T47D (cell line): ENCODE results near the gene PRKCA.

ENCODE experiments used
- DNase-seq, 2 experiments: peaks; one replicate each; pipeline versions ENCODE4 v3.0.0 to v3.0.0-alpha.2; 2011 to 2012; ENCODE audit warnings: low read depth in 1 of 2, low spot score in 1 of 2
- JUND ChIP-seq: IDR thresholded peaks from 2 replicates; pipeline ENCODE4 v1.6.1; 2012; ENCODE audit warnings: low read depth
- in situ Hi-C: cut with HindIII; loops from 2 replicates; pipeline ENCODE4 v1.10.0; 2016; ENCODE audit warnings: low sequenced_read_pairs, low pct_unique_long_range_greater_than_20kb

Gene PRKCA

DNA sequence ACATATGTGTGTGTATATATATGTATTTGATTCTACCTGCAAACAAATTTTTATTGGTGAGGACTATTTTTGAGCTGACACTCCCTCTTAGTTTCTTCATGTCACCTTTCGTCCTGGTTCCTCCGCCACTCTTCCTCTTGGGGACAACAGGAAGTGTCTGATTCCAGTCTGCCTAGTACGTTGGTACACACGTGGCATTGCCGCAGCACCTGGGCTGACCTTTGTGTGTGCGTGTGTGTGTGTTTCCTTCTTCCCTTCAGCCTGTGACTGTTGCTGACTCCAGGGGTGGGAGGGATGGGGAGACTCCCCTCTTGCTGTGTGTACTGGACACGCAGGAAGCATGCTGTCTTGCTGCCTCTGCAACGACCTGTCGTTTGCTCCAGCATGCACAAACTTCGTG, 503.2 kb downstream of the PRKCA start:
- no peak for TF ChIP-seq JUND
- no peak for DNase-seq
- in situ Hi-C loops = no loop called here

DNA sequence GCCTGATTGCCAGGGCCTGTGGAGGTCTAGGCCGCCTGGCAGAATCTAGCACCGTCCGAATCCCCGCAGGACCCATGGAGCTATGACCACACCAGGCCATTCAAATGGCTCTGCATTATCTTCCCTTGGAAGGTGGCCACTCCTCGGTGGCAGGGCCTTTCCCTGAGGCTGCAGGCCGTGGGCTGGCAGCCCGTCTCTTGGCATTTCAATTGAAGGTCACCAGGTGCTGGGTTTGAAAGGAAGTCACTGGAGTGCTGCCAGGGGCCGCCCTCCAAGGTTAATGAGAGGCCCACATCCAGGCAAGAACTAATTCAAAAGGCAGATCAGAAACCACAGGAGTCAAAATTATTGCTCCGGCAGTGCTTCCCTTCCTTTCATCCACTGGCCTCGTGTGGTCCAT, 504.8 kb downstream of the PRKCA start:
- in situ Hi-C loops = no loop called here
- TF ChIP-seq JUND = no peak
- no peak for DNase-seq

DNA sequence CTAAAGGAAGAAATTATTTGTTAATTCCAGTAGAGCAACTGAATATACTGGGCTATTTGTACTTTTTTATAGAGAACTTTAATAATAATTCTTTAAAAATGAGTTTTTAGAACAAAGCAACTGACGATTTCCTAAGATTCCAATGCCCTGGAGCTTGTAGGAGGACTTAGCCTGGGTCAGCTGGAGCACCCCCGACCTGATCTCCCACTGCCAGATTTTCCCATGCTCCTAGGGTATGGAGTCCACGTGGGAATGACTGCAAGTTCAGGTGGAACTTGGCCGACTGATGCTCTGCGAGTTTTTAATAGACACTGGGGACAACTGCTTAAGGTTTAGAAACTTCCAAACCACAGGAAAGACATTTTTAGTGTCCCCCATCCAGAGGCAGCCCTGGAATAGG, 507.0 kb downstream of the PRKCA start:
- DNase-seq = no peak
- in situ Hi-C loops = no loop called here
- TF ChIP-seq JUND = no peak

DNA sequence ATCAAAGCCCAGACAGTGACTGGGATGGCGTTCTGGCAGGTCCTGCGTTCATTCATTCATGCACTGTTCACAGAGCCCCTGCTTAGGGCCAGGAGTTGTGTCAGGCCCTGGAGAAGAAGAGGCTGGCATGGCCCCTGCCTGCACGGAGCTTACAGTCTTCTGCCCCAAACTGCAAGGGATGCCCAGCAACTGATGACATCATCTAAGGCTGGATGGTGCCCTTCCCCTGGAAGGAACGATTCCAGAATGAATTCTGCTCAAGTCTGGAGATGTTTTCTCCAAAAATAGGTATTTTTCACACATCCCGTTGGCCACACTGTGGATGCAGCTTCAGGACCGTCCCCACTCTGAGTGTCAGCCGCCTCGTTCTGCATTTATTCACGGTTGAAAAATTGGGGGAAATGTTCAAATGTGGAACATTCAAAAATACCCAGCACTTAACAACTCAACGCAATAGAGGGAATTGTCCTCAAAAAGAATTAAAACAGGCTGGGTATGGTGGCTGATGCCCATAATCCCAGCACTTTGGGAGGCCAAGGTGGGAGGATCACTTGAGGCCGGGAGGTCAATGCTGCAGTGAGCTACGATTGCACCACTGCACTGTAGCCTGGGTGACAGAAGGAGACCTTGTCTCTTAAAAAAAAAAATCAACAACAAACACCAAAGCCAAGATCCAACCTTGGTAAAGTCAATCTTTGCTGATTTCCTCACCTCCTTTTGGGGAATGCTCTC, 508.7 kb downstream of the PRKCA start:
- in situ Hi-C loops = no loop called here
- DNase-seq = no peak
- TF ChIP-seq JUND = no peak

DNA sequence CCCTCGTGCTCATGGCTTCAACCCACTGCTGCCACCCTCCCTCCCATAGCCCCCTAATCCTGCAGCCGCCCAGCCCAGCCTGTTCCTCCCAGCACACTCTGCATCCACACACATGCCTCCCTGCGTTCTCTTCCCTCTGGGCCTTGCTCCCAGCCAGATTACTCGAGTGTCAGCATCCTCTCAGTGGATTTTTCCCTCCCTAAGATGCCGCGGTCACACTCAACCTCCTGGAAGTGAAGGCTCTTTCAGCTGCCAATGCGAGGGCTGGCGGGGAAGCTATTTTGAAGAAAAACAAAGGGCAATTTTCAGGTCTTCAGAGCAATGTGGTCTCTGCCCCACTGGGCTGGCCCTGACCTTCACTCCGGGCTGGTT, 509.3 kb downstream of the PRKCA start:
- in situ Hi-C loops = no loop called here

DNA sequence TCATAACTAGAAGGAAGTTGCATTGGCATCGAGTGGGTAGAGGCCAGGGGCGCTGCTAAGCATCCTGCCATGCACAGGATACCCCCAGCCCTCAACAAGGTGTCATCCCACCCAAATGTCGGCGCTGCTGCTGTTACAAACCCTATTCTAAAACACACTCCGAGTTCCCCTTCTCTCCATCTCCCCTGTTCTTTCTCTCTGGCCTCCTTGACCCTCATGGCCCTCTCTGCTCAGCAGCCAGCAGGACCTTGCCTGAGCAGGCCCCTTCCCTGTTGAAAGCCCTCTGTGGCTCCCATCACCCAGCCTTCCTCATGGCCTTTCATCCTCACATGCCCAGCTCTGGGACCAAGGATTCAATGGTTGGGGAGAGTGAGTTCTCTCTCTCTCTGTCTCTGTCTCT, 510.2 kb downstream of the PRKCA start:
- in situ Hi-C loops = no loop called here
- DNase-seq = no peak
- TF ChIP-seq JUND = no peak

More for the DNA sequence above, 509.3 kb downstream of the PRKCA start:
- DNase-seq = no peak
- TF ChIP-seq JUND = no peak

DNA sequence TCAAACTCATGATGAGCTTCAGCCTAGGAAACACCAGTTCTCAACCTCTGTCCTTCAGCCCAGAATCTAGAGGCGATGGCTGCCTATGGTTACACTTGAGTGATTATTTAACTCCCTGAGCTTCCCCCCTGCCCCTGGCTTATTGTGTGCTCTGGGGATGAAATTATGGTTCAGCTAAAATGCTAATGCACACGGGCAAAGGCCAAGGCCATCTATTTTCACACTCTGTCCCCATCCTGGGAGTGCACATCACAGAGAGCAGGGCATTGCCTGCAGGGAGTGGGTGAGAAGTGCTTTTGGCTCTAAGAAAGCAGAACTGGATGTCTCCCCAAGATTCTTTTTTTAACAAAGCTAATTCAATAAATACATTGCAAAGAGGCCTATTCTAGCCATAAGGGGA, 510.9 kb downstream of the PRKCA start:
- DNase-seq = no peak
- no peak for TF ChIP-seq JUND
- in situ Hi-C loops = no loop called here

DNA sequence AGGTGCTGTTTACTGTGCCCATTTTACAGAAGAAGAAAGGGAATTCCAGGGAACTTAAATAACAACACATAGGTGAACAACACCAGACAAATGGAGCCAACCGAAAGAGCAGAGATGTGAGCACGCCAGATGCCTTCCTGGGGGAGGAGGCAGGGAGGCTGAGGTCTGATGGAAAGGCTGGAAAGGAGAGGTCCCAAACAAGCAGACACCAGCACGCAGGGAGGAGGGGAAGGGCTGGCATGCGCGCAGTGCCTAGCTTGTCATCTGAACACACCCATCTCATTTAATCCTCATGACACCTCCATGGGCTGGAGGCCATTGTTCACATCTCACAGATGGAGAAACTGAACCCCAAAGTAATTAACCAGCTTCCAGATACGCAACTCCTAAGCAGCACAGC, 511.6 kb downstream of the PRKCA start:
- no peak for DNase-seq
- TF ChIP-seq JUND = no peak
- in situ Hi-C loops = no loop called here

DNA sequence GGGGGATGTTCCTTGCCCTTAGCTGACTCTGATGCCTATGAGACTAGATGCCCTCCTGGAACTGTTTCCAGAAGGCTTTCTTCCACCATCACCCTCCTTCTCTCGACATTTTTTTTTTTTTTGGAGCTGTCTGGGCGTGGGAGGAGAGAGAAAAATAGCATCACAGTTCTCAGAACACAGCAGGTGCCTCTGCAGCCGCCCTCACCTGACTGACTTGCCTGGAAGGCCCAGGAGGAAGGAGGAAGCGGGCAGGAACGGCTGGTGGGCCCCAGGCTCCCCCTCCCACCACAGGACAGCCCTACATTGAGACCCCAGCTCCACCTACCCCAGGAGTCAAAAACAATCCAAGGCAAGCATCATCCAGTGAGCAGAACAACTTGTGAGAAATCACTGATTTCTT, 512.2 kb downstream of the PRKCA start:
- TF ChIP-seq JUND = no peak
- no peak for DNase-seq
- in situ Hi-C loops = no loop called here

DNA sequence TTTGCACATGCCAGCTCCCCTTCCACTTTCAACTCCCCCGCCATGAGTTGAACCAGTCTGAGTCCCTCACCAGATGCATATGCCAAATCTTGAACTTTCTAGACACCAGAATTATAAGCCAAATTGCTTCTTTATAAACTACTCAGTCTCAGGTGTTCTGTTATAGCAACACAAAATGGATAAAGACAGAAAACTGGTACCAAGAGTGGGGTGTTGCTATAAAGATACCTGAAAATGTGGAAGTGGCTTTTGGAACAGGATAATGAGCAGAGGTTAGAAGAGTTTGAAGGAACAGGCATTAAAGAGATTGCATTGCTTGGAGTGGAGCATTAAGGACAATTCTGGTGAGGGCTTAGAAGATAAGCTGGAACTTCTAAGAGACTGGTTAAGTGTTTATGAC, 515.3 kb downstream of the PRKCA start:
- in situ Hi-C loops = no loop called here
- TF ChIP-seq JUND = no peak
- DNase-seq = no peak

DNA sequence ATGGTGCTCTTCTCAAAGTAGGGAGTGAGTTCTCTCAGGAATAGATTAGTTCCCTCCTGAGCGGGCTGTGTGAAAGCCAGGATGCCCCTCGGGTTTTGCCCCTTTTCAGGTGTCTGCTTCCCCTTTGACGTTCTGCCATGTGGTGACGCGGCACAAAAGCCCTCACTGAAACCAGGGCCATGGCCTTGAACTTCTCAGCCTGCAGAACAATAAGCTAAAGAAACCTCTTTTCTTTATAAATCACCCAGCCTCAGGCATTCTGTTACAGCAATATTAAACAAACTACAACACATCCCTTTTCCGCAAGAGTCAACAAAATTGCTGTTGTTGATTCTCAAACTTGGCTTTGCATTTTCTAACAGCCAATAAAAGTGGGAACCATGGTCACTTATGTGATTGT, 517.1 kb downstream of the PRKCA start:
- DNase-seq = no peak
- in situ Hi-C loops = no loop called here
- no peak for TF ChIP-seq JUND

DNA sequence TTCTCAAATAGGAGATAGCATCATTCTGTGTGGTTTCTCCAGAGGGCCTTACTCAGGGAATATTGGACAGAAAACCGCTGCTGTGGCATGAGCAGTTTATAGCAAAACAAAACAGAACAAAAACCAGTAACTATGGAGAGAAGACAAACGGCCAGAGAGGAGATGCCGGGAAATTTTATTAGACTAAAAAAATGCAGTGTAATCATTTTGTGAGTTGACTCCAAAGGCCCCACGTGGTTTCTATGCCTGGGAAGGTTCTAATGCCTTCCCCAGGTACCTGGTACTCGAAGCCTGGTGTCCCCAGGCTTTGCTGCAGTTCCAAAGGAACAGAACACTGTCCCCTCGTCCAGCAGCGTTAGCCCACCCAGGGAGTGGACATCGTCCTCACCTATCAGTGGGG, 519.6 kb downstream of the PRKCA start:
- no peak for TF ChIP-seq JUND
- DNase-seq = no peak
- in situ Hi-C loops = no loop called here

DNA sequence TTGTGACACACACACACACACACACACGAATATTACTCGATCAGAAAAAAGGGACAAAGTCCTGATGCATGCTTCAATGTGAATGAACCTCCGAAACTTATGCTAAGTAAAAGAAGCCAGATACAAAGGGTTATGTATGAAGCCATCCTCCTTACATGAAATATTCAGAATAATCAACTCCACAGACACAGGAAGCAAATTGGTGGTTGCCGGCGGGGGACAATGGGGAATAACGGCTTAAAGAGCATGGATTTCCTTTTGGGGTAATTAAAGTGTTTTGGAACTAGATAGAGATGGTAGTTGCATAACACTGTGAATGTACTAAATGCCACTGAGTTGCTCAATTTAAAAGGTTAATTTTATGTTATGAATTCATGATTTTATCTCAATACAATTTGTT, 524.4 kb downstream of the PRKCA start:
- TF ChIP-seq JUND = no peak
- in situ Hi-C loops = no loop called here
- no peak for DNase-seq

DNA sequence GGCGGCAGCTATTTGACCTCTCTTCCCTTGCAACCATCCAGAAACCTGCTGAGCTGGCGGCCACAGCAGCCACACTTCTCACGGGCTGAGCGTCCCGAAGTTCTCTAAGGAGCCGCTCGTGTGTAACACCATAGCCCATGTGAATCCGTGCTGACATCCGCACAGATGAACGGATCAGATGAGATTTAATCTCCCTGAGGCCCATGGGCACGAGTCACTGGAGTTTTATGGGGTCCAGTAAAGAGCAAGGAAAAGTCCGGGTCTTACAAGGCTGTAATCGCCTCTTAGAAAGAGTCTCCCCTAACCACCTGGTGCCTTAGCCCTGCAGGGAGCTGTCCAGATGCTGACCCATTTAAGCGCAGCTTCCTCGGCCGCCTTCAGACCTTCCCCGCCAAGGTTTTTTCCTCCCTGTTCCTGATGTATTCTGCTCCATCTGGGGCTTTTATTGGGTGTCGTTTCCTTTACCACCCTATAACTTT, 527.0 kb downstream of the PRKCA start:
- in situ Hi-C loops = no loop called here
- peak; percentile 82 to 87 for DNase-seq
- no peak for TF ChIP-seq JUND
